Heart left ventricle (tissue), 16 donors: ENCODE measurements around the gene NUMB. TPM values are rescaled to one million over a fixed set of nuclear protein-coding genes. Genes with fewer than 3 reads are reported as not detected.
"Not testable (repeated sequence)": the region's sequence is repeated elsewhere in the genome, so short reads cannot be mapped to it uniquely, and the experiment has no call there.

ENCODE experiments used
- ATAC-seq, 4 donors: fragments of 200-7000 bp; cut with Tn5 transposase; one replicate each; pipeline ENCODE4 v1.9.1; 2020 to 2022; ENCODE audit warnings: moderate library complexity in 4 of 4, mild to moderate bottlenecking in 3 of 4, moderate number of reproducible peaks in 1 of 4
- DNase-seq, 5 donors: peaks; one replicate each; pipeline ENCODE4 v3.0.0-alpha.2; 2020
- H3K27ac ChIP-seq, 12 donors: fragments of 200-600 bp; sonication (generic) in 4 of 12; one replicate each; pipeline versions ENCODE4 v1.5.0 to v1.8.0; 2016 to 2022; ENCODE audit warnings: mild to moderate bottlenecking in 2 of 12
- H3K27me3 ChIP-seq, 9 donors: fragments of 200-600 bp; sonication (generic) in 2 of 9; one replicate each; pipeline versions ENCODE4 v1.5.1 to v1.8.0; 2016 to 2022; ENCODE audit warnings: mild to moderate bottlenecking in 3 of 9
- H3K36me3 ChIP-seq, 9 donors: fragments of 200-600 bp; sonication (generic) in 2 of 9; one replicate each; pipeline versions ENCODE4 v1.5.0 to v1.8.0; 2018 to 2022; ENCODE audit warnings: mild to moderate bottlenecking in 2 of 9
- H3K4me1 ChIP-seq, 12 donors: fragments of 200-600 bp; sonication (generic) in 4 of 12; one replicate each; pipeline versions ENCODE4 v1.5.0 to v1.8.0; 2016 to 2022; ENCODE audit warnings: mild to moderate bottlenecking in 3 of 12
- H3K4me3 ChIP-seq, 12 donors: fragments of 200-600 bp; sonication (generic) in 4 of 12; one replicate each; pipeline versions ENCODE4 v1.5.0 to v1.8.0; 2017 to 2022; ENCODE audit warnings: mild to moderate bottlenecking in 9 of 12, moderate library complexity in 4 of 12
- H3K9me3 ChIP-seq, 12 donors: fragments of 200-600 bp; sonication (generic) in 4 of 12; one replicate each; pipeline versions ENCODE4 v1.5.0 to v1.8.0; 2016 to 2022; ENCODE audit warnings: mild to moderate bottlenecking in 1 of 12
- POLR2A ChIP-seq, 2 donors: fragments of 450-650 bp; IDR thresholded peaks; one replicate each; pipeline ENCODE4 v1.6.1; 2017; ENCODE audit warnings: antibody characterized with exemption in 2 of 2, mild to moderate bottlenecking in 2 of 2, moderate library complexity in 2 of 2
- WGBS, 4 donors: extraction: QIAGEN DNeasy Blood & Tissue Kit in 2 of 4; methylation state at CpG; one replicate each; pipeline versions ENCODE4 v1.1.5 to v1.1.7; 2013 to 2018; 5-methylcytosine and 5-hydroxymethylcytosine counted together
- intact Hi-C, 10 donors: fragments of 100-400 bp; cut with DNase I; formaldehyde crosslinking; loops; one replicate each; pipeline versions ENCODE4 v1.11.1 to v1.14.2; 2022
- polyA plus RNA-seq, 2 donors: library from polyadenylated mRNA; stranded (reverse); fragments of 200-250 nt; gene quantifications; one replicate each; pipeline ENCODE4 v1.2.3, GENCODE V29; 2013
- total RNA-seq, 9 donors: library from RNA; depleted of rRNA in 2 of 9; stranded (reverse); fragments of >200 nt in 2 of 9; fragmentation: NEBNext Ultra II Directional in 3 of 9; extraction: Animal tissue kit (Norgen Biotek cat#: 25700) in 3 of 9; gene quantifications; one replicate each; pipeline versions ENCODE4 v1.1.0 to v1.2.4, GENCODE V29; 2016 to 2023
- TF ChIP-seq, protein P1 (sequence below), 12 donors: fragments of 200-600 bp; sonication (generic) in 4 of 12; IDR thresholded peaks; one replicate each; pipeline versions ENCODE4 v1.5.0 to v1.8.0; 2018 to 2022; ENCODE audit warnings: antibody characterized with exemption in 12 of 12, mild to moderate bottlenecking in 5 of 12
- donor health status: ischemic (EF 13 %, LVEDD 7.1; RV severe dilation, severe dysfunction).
- donor health status: healthy with polysubstance abuse.
- donor health status: DM: no; HTN: yes; CAD: no.
- donor health status: DM: no; HTN: no; CAD: no.
- donor health status: ischemic (EF 25% LVEDD 6.9; RV normal size, moderate dysfunction).
- donor health status: ischemic (EF 25% LVEDD 5.7; RV mildly dilated, moderate dysfunction).
- donor health status: healthy.
- donor health status: DM: yes; HTN: yes; CAD: no.
- donor health status: ischemic (EF 35%, LVEDD 5.7; RV mildly dilated, moderate dysfunction).
- donor health status: nonischemic (EF 11% LVEDD 7.7; RV severe dilation, severe dysfunction).
- donor health status: DM: yes; HTN: yes; CAD: no.
- donor health status: PGD.
- donor health status: ischemic (EF 29% LVEDD 5.4; RV normal size, mild dysfunction).
- donor health status: nonischemic (EF 23%, LVEDD 6.1; RV moderate dilation, normal function).

The NUMB gene
- total and polyA plus RNA-seq, 11 donors = 18.2 to 59.1 (median 34.9) TPM

DNA sequence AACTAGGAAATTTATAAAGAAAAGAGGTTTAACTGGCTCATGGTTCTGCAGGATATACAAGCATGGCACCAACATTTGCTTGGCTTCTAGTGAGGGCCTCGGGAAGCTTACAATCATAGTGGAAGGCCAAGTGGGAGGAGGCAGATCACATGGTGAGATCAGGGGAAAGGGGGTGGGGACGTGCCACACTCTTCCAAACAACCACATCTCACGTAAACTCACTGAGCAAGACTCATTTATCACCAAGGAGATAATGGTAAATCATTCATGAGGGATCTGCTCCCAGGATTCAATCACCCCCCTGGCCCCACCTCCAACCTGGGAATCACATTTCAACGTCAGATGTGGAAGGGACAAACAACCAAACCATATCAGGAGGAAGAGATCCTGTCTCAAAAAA is 35.8 kb downstream of the NUMB start:
- ATAC-seq (no peak), DNase-seq (no peak)
- H3K9me3 ChIP-seq = no peaks in the 10 kb centered on the region
- no peak overlapping the region for H3K4me3 ChIP-seq
- WGBS, 4 donors = 61 to 76% (median 72%) methylated on average over 4 of the region's 4 CpGs
- intact Hi-C loops = loop anchor here in 1 of 10 donors (5.0 kb wide), 1 partner anchor 35 kb away; the partner anchor contains the start of gene NUMB
- TF ChIP-seq, protein P1, sequence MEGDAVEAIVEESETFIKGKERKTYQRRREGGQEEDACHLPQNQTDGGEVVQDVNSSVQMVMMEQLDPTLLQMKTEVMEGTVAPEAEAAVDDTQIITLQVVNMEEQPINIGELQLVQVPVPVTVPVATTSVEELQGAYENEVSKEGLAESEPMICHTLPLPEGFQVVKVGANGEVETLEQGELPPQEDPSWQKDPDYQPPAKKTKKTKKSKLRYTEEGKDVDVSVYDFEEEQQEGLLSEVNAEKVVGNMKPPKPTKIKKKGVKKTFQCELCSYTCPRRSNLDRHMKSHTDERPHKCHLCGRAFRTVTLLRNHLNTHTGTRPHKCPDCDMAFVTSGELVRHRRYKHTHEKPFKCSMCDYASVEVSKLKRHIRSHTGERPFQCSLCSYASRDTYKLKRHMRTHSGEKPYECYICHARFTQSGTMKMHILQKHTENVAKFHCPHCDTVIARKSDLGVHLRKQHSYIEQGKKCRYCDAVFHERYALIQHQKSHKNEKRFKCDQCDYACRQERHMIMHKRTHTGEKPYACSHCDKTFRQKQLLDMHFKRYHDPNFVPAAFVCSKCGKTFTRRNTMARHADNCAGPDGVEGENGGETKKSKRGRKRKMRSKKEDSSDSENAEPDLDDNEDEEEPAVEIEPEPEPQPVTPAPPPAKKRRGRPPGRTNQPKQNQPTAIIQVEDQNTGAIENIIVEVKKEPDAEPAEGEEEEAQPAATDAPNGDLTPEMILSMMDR (IDR thresholded peaks at IDR 0.05) = no peak
- no peak for TF ChIP-seq POLR2A (IDR thresholded peaks at IDR 0.05)
- H3K27ac ChIP-seq = no peak overlapping the region
- H3K36me3 ChIP-seq = peaks cover 0 to 17% (median 7%) of the 10 kb centered on the region in 9 donors
- H3K4me1 ChIP-seq = peaks cover 0 to 52% (median 22%) of the 10 kb centered on the region in 12 donors
- no peaks in the 10 kb centered on the region for H3K27me3 ChIP-seq

DNA sequence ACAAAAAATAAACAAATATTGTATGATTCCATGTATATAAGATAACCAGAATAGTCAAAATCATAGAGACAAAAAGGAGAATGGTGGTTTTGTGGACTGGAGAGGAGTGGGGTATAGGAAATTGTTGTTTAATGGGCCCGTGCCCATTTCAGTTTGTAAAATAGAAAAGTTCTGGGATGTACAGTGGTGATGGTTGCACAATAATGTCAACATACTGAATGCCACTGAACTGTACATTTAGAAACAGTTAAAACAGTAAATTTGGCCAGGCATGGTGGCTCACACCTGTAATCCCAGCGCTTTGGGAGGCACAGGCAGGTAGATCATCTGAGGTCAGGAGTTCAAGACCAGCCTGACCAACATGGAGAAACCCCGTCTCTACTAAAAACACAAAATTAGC is 40.1 kb downstream of the NUMB start:
- 95 to 97% (median 96%) methylated on average over 3 of the region's 3 CpGs for WGBS, 4 donors
- intact Hi-C loops = no loop called here
- TF ChIP-seq, protein P1 (IDR thresholded peaks at IDR 0.05) = no peak
- no peak for TF ChIP-seq POLR2A (IDR thresholded peaks at IDR 0.05)
- DNase-seq = no peak
- peaks cover 0 to 34% (median 7%) of the 10 kb centered on the region in 12 donors for H3K4me1 ChIP-seq
- no peak for ATAC-seq
- H3K27ac ChIP-seq = no peak overlapping the region
- peaks cover 0 to 6% (median 0%) of the 10 kb centered on the region in 12 donors for H3K9me3 ChIP-seq
- no peaks in the 10 kb centered on the region for H3K27me3 ChIP-seq
- no peak overlapping the region for H3K4me3 ChIP-seq
- peaks cover 0 to 17% (median 7%) of the 10 kb centered on the region in 9 donors for H3K36me3 ChIP-seq

DNA sequence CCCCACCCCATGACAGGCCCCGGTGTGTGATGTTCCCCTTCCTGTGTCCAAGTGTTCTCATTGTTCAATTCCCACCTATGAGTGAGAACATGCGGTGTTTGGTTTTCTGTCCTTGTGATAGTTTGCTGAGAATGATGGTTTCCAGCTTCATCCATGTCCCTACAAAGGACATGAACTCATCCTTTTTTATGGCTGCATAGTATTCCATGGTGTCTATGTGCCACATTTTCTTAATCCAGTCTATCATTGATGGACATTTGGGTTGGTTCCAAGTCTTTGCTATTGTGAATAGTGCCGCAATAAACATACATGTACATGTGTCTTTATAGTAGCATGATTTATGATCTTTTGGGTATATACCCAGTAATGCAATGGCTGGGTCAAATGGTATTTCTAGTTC is 52.1 kb downstream of the NUMB start:
- DNase-seq, intact Hi-C loops, H3K4me3 ChIP-seq, H3K9me3 ChIP-seq, H3K27me3 ChIP-seq, ATAC-seq, H3K27ac ChIP-seq: not testable (repeated sequence)
- Histone ChIP-seq H3K4me1 (peaks cover 0 to 19% (median 10%) of the 10 kb centered on the region in 12 donors), H3K36me3 (peaks cover 0 to 34% (median 18%) of the 10 kb centered on the region in 9 donors)
- WGBS, 4 donors = 85 to 98% (median 94%) methylated on average over 2 to 3 of the region's 3 CpGs

DNA sequence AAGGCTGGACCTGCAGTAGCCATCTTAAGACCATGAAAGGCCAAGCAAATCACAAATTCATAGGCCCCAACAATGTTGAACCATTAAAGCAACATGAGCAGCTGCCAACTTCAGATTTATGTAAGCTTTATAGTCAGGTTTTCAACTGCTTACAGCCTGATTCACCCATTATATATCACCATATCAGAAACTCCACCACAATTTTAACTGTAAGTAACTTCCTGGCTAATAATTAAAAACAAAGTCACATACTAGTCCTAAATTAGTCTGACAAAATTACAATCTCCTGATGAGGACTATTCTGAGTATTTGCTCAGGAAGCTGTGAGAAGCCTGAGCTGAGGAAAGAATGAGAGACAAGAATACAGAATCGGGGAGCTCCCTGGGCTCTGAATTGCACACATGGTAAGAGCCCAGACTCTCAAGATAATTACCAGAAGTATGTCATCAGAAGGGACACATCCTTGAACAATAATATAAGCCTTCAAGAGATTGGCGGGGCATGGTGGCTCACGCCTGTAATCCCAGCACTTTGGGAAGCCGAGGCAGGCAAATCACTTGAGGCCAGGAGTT is 55.1 kb downstream of the NUMB start:
- ATAC-seq = no peak
- no peak overlapping the region for H3K27ac ChIP-seq

More for the DNA sequence above, 55.1 kb downstream of the NUMB start:
- peaks cover 0 to 19% (median 10%) of the 10 kb centered on the region in 12 donors for H3K4me1 ChIP-seq
- WGBS, 4 donors = 88 to 91% (median 90%) methylated on average over 4 of the region's 4 CpGs
- peaks cover 0 to 17% (median 3%) of the 10 kb centered on the region in 9 donors for H3K36me3 ChIP-seq
- H3K27me3 ChIP-seq = no peaks in the 10 kb centered on the region
- no peak for DNase-seq
- H3K4me3 ChIP-seq = no peak overlapping the region
- H3K9me3 ChIP-seq = no peaks in the 10 kb centered on the region
- intact Hi-C loops = loop anchor here in 1 of 10 donors (5.0 kb wide), 1 partner anchor 41 kb away; no protein-coding TSS in a partner anchor
- TF ChIP-seq POLR2A (IDR thresholded peaks at IDR 0.05) = no peak
- TF ChIP-seq, protein P1 (IDR thresholded peaks at IDR 0.05) = no peak
